GM18499 (cell line): ENCODE measurements around the gene RIMKLB.

Source experiments
- ATAC-seq: cut with Tn5 transposase; IDR thresholded peaks from one replicate; pipeline ENCODE4 v1.9.1; 2021; ENCODE audit warnings: moderate number of reproducible peaks; ENCODE audit not compliant: insufficient read depth, unreplicated experiment

RIMKLB gene, protein sequence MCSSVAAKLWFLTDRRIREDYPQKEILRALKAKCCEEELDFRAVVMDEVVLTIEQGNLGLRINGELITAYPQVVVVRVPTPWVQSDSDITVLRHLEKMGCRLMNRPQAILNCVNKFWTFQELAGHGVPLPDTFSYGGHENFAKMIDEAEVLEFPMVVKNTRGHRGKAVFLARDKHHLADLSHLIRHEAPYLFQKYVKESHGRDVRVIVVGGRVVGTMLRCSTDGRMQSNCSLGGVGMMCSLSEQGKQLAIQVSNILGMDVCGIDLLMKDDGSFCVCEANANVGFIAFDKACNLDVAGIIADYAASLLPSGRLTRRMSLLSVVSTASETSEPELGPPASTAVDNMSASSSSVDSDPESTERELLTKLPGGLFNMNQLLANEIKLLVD

DNA sequence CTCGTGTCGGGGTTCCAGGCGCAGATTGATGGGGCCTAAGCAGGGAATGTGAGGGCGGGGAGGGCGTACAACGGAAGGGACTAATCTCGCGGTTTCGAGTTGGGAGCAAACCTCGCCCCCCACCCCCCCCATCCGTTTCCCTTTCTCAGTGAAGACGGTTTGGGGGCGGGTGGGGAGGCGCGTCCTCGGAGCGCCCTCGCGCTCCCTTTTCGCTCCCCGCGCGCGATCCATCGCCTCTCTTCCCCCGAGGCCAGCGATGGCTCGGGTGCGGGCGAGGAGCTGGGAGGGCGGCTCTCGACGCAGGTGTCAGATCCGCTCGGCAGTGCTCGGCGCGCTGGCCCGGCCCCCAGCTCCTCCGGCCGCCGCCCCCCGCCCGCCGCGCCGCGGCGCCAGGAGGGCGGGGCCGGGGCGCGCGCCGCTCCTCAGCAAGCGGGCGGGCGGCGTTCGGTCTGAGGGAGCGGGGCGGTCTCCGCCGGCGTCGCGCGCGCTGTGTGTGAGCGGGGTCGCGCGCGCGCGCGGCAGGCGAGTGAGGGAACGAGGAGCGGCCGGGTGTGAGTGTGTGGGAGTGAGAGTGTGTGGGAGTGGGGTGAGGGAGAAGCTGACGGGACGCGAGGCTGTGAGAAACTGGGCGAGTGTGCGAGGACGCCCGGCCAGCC is at the start of gene RIMKLB:
Gene RIMKLB (plus strand): TSS at position 516 of the 656 bp plus-strand sequence. CDS start 15,876 bp downstream, outside the sequence.
- ATAC-seq, result no peak

DNA sequence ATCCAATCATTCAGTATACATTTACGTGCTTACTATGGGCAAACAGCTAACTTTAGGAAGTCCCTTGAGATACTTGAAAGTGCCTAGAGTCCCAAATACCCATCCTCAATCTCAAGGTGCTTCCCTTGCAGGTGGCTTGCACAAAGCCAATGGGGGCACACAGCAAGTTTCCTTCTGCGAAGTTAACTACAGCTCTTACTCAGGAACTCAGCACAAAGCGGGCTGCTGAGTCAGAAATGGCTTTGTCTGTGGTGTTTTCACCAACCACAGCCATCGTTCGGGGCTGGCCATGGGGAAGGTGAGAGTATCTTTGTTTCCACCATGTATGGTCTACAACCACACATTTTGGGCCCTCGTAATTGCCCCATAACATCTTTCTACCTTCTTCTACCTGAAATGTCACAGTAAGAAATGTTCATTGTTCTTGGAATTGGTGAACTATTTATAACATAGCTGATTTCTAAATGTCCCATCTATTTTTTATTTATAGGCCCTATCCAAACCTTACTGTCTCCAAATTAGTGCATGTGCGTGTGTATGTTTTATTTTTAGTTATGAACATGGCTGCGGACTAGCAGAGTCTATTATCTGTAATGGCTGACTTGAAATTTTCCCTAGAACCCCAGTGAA is 49.1 kb upstream of the RIMKLB start:
- ATAC-seq, result peak; percentile 69

DNA sequence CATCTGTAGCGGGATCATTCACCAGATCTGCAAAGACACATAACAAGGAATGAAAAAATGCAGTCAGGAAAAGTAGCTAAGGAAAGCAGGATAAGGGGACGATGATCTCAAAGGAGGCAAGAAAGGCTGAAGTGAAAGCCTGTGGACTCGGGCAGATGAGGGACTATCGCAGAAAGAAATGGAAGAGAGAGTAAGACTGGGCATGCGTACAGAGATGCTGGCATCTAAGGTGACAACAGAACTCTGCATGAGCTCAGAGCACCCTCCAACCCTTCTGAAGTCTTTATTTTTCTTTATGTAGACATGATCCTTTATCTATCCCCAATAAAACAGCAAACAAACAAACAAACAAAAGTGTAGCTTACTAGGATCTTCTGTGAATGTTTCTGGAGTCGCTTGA is 42.4 kb upstream of the RIMKLB start:
- no peak for ATAC-seq

GRCh38 chr12:8658346-8658745 is 39.4 kb upstream of the RIMKLB start:
- no peak for ATAC-seq

DNA sequence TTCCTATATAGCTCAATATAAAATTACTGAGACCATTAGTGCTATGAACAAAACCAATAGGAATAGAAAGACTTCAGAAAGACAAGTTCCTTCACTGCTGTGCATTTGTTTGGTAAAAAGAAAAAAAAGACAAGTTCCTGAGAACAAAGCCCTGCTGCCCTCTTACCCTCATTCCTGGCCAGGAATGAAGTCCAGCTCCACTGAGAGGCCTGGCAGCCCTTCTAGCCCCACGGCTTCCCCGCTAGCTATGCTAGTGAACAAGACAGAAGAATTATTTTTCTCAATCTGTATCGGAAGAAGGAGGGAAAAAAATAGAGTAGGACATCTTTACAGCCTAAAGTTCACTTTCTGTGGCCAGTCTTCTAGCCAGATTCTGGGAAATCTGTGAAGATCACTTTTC is 36.8 kb upstream of the RIMKLB start:
- no peak for ATAC-seq

- no peak for ATAC-seq
These were observed 36.0 kb upstream of the RIMKLB start for GRCh38 chr12:8661751-8662150.

DNA sequence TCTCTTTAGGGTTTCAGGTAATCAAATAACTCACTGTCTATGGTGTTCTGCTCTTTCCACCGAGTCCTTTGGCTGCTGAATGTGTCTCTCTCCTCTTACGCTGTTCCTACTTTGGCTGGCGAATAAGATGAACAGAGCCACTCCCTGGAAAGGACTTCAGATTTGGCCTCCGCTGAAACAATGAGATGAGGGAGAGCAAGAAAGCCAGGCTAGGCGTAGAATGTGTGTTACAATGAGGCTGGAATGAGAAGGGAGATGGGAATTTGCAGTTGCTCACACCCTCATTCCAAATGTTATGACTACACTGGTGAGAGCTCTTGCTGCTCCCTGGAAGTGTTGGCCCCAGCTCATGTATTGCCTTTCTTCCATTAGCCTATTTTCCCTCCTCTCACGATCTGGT is 35.2 kb upstream of the RIMKLB start, which contains the start of gene MFAP5:
Gene MFAP5 (minus strand): TSS at position 234 of the 400 bp plus-strand sequence. CDS start 722 bp downstream, outside the sequence.
- no peak for ATAC-seq

- no peak for ATAC-seq
These were observed 33.4 kb upstream of the RIMKLB start for GRCh38 chr12:8664228-8664913.

GRCh38 chr12:8665759-8666158 is 32.0 kb upstream of the RIMKLB start:
- ATAC-seq, result no peak

DNA sequence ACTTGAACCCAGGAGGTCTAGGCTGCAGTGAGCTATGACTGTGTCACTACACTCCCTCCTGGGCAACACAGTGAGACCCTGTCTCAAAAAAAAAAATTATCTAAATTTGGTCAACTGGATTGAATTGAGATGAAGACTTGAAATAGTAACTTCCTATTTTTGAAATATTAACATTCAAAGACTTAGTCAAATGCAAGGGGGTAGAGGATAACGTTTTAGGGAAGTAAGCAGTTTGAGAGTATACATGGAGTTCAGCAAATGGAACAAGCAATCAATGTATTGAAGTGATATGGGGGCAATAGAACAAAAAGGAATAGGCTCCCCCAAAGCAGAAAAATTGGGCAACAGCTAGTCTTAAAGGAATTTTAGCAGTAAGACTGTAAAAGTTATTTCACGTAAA is 30.5 kb upstream of the RIMKLB start:
- ATAC-seq, result no peak

GRCh38 chr12:8668441-8668840 is 29.4 kb upstream of the RIMKLB start:
- no peak for ATAC-seq

GRCh38 chr12:8672381-8672780 is 25.4 kb upstream of the RIMKLB start:
- ATAC-seq, result no peak

DNA sequence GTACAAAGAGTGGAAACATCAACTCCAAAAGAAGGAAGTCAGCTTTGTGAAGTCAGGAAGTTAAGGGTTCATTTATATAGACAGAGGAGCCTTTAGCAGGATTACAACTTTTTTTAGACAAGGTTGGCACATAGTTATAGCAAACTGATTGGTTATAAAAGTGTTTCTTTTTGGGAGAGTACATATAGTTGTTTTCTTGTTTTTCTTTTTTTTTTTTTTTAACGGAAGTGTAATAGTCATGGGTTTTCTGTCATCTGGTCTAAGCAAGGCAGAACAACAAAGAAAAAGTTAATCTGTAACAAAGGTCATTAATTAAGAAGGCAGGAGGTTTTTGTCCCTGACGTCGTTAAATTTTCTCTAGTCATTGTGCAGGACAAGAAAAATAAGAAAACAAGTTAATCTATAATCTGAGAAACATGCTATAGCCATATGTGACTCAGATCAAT is 22.2 kb upstream of the RIMKLB start:
- no peak for ATAC-seq

DNA sequence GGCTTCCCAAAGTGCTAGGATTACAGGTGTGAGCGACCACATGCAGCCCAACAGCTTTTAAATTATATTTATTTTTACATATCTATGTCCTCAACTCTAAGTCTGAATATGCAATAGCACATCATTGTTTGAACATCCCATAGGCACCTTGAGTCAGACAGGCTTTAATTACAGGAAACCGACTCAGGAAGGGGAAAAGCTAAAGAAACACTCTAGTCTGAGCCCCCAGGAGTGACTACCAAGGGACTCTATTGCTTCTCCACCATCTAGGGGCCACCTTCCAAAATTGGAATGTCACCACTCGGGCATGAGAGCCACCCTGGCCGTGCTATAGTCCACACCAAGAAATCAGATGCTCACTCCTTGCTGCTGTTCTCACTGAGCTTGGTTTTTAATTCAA is 21.1 kb upstream of the RIMKLB start:
- no peak for ATAC-seq

DNA sequence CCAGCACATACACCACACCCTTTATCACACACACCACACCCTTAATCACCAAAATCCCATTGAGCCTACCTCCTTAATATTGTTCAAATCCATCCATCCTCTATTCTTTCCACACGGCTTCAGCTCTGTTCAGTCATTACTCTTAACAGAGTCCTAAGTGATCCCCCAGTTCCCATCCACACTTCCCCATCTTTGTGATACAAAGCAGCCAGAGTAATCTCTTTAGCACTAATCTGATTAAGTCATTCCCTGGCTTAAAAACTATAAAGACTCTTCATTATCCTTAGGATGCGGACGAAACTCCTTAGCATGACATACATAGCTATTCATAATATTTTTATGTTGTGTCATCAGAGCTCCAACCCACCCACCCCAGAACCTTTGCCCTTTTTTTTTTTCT is 20.4 kb upstream of the RIMKLB start:
- no peak for ATAC-seq

DNA sequence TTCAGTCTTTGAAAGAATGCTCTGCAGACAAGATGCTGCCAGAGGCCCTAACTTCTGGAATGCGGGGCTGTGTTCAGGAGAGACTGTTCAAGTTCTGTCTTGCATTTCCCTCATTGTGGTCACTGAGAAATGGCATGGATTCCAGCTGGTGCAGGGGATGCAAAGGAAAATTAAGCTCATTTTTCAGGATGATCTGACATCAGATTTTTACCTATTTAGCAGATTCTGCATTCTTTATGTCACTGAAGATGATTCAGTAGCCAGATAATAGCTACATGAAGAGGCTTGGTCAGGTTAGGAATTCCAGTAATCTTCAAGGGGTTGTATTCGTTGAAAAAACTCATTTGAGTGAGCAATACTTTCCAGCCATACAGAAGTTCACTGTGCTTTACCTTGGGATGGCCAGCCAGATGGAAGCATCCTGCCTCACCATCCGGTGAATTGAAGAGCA is 19.1 kb upstream of the RIMKLB start:
- no peak for ATAC-seq

GRCh38 chr12:8680533-8680932 is 17.3 kb upstream of the RIMKLB start:
- ATAC-seq, result no peak

GRCh38 chr12:8681129-8681884 is 16.5 kb upstream of the RIMKLB start:
- no peak for ATAC-seq

DNA sequence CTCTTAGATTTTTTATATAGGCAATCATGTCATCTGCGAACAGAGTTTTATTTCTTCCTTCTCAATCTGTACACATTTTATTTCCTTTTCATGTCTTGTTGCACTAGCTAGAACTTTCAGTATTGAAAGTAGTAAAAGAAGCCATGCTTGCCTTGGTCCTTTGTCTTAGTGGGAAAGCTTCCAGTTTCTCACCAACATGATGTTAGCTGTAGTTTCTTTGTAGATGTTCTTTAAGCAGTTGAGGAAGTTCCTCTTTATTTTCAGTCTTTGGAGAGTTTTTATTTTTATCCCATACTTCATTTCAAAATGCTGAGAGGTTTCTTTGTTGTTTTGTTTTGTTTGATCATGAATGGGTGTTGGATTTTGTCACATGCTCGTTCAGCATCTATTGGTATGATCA is 12.7 kb upstream of the RIMKLB start:
- no peak for ATAC-seq
